Measurements from ENCODE around the gene DNAJC1. TPM values are rescaled to one million over a fixed set of nuclear protein-coding genes. Genes with fewer than 3 reads are reported as not detected.

Gene DNAJC1
- total and polyA plus RNA-seq, 2 of the 4 experiments (the other 2 are of a cell fraction), result 12.7 to 13.3 TPM

DNA sequence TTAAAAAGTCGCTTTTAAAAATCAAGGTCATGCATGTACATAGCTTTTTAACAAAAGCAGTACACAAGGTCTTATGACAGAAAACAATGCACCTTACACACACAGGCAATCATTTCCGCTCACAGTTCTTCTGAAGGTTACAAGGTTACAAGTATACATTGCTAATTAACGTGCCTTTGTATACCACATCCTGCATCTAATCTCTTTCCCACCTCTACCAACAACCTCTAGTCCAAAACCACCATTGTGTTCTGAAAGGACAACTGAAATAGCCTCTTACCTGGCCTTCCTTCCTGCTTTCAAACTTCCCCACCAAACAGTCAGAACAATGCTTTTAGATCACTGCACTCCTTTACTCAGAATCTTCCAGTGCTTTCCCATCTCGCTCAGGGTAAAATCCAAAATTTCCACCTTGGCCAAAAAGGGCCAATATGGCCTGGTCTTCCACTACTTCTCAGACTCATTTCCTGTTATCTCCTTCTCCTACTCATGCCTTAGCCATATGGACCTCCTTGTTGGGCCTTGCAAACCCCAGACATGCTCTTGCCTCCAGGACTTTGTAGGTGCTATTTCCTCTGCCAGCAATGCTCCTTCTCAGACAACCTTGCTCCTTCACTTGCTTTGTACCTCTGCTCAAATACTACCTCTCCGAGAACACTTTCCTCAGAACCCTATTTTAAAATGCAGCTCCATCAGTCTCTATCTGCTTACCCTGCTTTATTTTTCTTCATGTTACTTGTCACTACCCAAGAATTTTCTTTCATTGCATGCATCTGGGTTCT, 205.4 kb downstream of the DNAJC1 start:
- Histone ChIP-seq H3K79me1 (ENCODE audit: low read depth in 1 of 2, low read length in 2 of 2) (no peaks in the 10 kb centered on the region), H4K5ac (ENCODE audit: low read depth, low read length) (no peak overlapping the region), H3K36me3 (ENCODE audit: control insufficient read depth, insufficient read depth, low read length) (no peaks in the 10 kb centered on the region), H4K91ac (ENCODE audit: insufficient read depth, low read depth, low read length) (no peak overlapping the region), H3K4me2 (ENCODE audit: low read depth, low read length) (no peak overlapping the region), H3K18ac (ENCODE audit: low read depth, low read length) (no peak overlapping the region), H3K4ac (ENCODE audit: low read depth, low read length) (no peak overlapping the region), H2BK5ac (ENCODE audit: low read depth, low read length, poor library complexity, severe bottlenecking) (no peak overlapping the region), H2AK9ac (replicated peaks; ENCODE audit: low read depth, low read length, poor library complexity) (no peak overlapping the region), H3K4me1 (ENCODE audit: control insufficient read depth, insufficient read depth, low read length) (no peaks in the 10 kb centered on the region), H3K9me1 (ENCODE audit: insufficient read depth, low read length) (no peaks in the 10 kb centered on the region), H2AFZ (replicated peaks; ENCODE audit: low read length, poor library complexity) (no peak overlapping the region), H3K14ac (replicated peaks; ENCODE audit: low read depth, low read length) (no peak overlapping the region), H4K20me1 (ENCODE audit: insufficient read depth, low read length) (no peaks in the 10 kb centered on the region), H3K27ac (ENCODE audit: insufficient read depth, low read length) (no peak overlapping the region), H3K9me3 (ENCODE audit: control insufficient read depth, insufficient read depth, low read length) (no peaks in the 10 kb centered on the region), H2BK120ac (ENCODE audit: low read depth, low read length) (no peak overlapping the region), H3K4me3 (ENCODE audit: insufficient read depth, low read depth, low read length) (no peak overlapping the region), H3K9ac (ENCODE audit: low read depth, low read length) (no peak overlapping the region), H2AK5ac (ENCODE audit: low read depth, low read length) (no peak overlapping the region), H3K27me3 (ENCODE audit: control insufficient read depth, insufficient read depth, low read length) (no peaks in the 10 kb centered on the region), H4K8ac (ENCODE audit: low read depth in 2 of 2, low read length in 2 of 2) (no peak overlapping the region), H3K56ac (ENCODE audit: extremely low read depth, insufficient read depth, low read length) (no peak overlapping the region), H2BK20ac (ENCODE audit: low read depth, low read length) (no peak overlapping the region), H3K23ac (ENCODE audit: low read depth, low read length) (no peak overlapping the region), H2BK15ac (ENCODE audit: low read depth, low read length) (no peak overlapping the region)
- WGBS, 2 experiments (ENCODE audit: extremely low coverage in 2 of 2, insufficient read length in 1 of 2), result 88% methylated on average over 4 of the region's 5 CpGs; no CpG with 5 or more reads in 1 of the 2 experiments
- dilution Hi-C loops (cut with HindIII; ENCODE audit: low sequenced_read_pairs, unreplicated experiment) (no loop called here), intact Hi-C loops (cut with micrococcal nuclease) (no loop called here), in situ Hi-C loops (cut with MboI; ENCODE audit: low sequenced_read_pairs) (no loop called here)
- BruUV-seq (replicated peaks), result no TSS peak
- DNase-seq (no peak), ATAC-seq (ENCODE audit: low read depth) (no peak)
- ChIA-PET CTCF (interaction anchor here (0.6 kb wide), 1 partner anchor 61 kb away, joined by 8 read pairs; no protein-coding TSS in a partner anchor), POLR2A (ENCODE audit: unreplicated experiment) (no interaction called here)
- TF ChIP-seq ELK1 (IDR thresholded peaks at IDR 0.05; ENCODE audit: borderline replicate concordance, low read depth, low read length) (no peak), NFE2L2 (IDR thresholded peaks at IDR 0.05; ENCODE audit: low read depth, low read length) (no peak), RAD21 (IDR thresholded peaks at IDR 0.05; ENCODE audit: low read length) (no peak), SMC3 (IDR thresholded peaks at IDR 0.05; ENCODE audit: low read depth, low read length) (no peak), MAZ (IDR thresholded peaks at IDR 0.05; ENCODE audit: borderline replicate concordance, low read depth, low read length) (no peak), FOS (IDR thresholded peaks at IDR 0.05; ENCODE audit: low read depth, low read length) (no peak), RFX5 (IDR thresholded peaks at IDR 0.05; ENCODE audit: low read depth, low read length) (no peak), BHLHE40 (IDR thresholded peaks at IDR 0.05; ENCODE audit: low read depth, low read length) (no peak), MXI1 (IDR thresholded peaks at IDR 0.05; ENCODE audit: borderline replicate concordance, low read depth, low read length) (no peak), POLR2A (IDR thresholded peaks at IDR 0.05; ENCODE audit: low read depth, low read length) (no peak), CEBPB (IDR thresholded peaks at IDR 0.05; ENCODE audit: low read depth, low read length) (no peak), RCOR1 (IDR thresholded peaks at IDR 0.05; ENCODE audit: insufficient replicate concordance, low read length) (no peak), MAFK (IDR thresholded peaks at IDR 0.05; ENCODE audit: low read depth, low read length) (no peak), CHD1 (IDR thresholded peaks at IDR 0.05; ENCODE audit: low read depth, low read length) (no peak)
- TF ChIP-seq, protein P1, sequence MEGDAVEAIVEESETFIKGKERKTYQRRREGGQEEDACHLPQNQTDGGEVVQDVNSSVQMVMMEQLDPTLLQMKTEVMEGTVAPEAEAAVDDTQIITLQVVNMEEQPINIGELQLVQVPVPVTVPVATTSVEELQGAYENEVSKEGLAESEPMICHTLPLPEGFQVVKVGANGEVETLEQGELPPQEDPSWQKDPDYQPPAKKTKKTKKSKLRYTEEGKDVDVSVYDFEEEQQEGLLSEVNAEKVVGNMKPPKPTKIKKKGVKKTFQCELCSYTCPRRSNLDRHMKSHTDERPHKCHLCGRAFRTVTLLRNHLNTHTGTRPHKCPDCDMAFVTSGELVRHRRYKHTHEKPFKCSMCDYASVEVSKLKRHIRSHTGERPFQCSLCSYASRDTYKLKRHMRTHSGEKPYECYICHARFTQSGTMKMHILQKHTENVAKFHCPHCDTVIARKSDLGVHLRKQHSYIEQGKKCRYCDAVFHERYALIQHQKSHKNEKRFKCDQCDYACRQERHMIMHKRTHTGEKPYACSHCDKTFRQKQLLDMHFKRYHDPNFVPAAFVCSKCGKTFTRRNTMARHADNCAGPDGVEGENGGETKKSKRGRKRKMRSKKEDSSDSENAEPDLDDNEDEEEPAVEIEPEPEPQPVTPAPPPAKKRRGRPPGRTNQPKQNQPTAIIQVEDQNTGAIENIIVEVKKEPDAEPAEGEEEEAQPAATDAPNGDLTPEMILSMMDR (conservative IDR thresholded peaks at IDR 0.05; ENCODE audit: low read depth, low read length), result no peak
- TF ChIP-seq, protein P2, sequence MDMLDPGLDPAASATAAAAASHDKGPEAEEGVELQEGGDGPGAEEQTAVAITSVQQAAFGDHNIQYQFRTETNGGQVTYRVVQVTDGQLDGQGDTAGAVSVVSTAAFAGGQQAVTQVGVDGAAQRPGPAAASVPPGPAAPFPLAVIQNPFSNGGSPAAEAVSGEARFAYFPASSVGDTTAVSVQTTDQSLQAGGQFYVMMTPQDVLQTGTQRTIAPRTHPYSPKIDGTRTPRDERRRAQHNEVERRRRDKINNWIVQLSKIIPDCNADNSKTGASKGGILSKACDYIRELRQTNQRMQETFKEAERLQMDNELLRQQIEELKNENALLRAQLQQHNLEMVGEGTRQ (IDR thresholded peaks at IDR 0.05; ENCODE audit: low read depth, low read length), result no peak

Measured in IMR-90 (cell line).